Measurements from ENCODE around the gene GCNT1.

Gene GCNT1

GRCh38 chr9:76464706-76465105 is 5.7 kb downstream of the GCNT1 start:
- peaks cover 10% of the 10 kb centered on the region for H3K27me3 ChIP-seq (ENCODE audit: insufficient read depth, low read length, poor library complexity)
- H3K79me2 ChIP-seq (ENCODE audit: insufficient read depth, low read length): no peaks in the 10 kb centered on the region
- no peaks in the 10 kb centered on the region for H3K9me3 ChIP-seq (ENCODE audit: insufficient read depth, low read length, severe bottlenecking)
- H4K20me1 ChIP-seq (ENCODE audit: insufficient read depth, low read length): no peaks in the 10 kb centered on the region
- H3K27ac ChIP-seq (ENCODE audit: low read length): no peak overlapping the region
- H2AFZ ChIP-seq (ENCODE audit: low read depth, low read length): no peak overlapping the region
- H3K4me2 ChIP-seq (ENCODE audit: insufficient read depth, low read length): no peak overlapping the region
- TF ChIP-seq, protein P1, sequence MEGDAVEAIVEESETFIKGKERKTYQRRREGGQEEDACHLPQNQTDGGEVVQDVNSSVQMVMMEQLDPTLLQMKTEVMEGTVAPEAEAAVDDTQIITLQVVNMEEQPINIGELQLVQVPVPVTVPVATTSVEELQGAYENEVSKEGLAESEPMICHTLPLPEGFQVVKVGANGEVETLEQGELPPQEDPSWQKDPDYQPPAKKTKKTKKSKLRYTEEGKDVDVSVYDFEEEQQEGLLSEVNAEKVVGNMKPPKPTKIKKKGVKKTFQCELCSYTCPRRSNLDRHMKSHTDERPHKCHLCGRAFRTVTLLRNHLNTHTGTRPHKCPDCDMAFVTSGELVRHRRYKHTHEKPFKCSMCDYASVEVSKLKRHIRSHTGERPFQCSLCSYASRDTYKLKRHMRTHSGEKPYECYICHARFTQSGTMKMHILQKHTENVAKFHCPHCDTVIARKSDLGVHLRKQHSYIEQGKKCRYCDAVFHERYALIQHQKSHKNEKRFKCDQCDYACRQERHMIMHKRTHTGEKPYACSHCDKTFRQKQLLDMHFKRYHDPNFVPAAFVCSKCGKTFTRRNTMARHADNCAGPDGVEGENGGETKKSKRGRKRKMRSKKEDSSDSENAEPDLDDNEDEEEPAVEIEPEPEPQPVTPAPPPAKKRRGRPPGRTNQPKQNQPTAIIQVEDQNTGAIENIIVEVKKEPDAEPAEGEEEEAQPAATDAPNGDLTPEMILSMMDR (IDR thresholded peaks at IDR 0.05; ENCODE audit: borderline replicate concordance, extremely low read depth, low read length, poor library complexity, severe bottlenecking): no peak
- no peak for TF ChIP-seq EZH2 (IDR thresholded peaks at IDR 0.05; ENCODE audit: borderline replicate concordance, low read depth, low read length, severe bottlenecking)
- H3K4me1 ChIP-seq (ENCODE audit: insufficient read depth, low read length): peaks cover 5% of the 10 kb centered on the region
- DNase-seq (no peak), ATAC-seq (ENCODE audit: insufficient read depth, low read depth) (no peak)
- H3K9ac ChIP-seq (ENCODE audit: low read depth, low read length): no peak overlapping the region
- no peak overlapping the region for H3K4me3 ChIP-seq (ENCODE audit: low read depth in 1 of 2, low read length in 2 of 2)
- no peaks in the 10 kb centered on the region for H3K36me3 ChIP-seq (ENCODE audit: insufficient read depth, low read length)

DNA sequence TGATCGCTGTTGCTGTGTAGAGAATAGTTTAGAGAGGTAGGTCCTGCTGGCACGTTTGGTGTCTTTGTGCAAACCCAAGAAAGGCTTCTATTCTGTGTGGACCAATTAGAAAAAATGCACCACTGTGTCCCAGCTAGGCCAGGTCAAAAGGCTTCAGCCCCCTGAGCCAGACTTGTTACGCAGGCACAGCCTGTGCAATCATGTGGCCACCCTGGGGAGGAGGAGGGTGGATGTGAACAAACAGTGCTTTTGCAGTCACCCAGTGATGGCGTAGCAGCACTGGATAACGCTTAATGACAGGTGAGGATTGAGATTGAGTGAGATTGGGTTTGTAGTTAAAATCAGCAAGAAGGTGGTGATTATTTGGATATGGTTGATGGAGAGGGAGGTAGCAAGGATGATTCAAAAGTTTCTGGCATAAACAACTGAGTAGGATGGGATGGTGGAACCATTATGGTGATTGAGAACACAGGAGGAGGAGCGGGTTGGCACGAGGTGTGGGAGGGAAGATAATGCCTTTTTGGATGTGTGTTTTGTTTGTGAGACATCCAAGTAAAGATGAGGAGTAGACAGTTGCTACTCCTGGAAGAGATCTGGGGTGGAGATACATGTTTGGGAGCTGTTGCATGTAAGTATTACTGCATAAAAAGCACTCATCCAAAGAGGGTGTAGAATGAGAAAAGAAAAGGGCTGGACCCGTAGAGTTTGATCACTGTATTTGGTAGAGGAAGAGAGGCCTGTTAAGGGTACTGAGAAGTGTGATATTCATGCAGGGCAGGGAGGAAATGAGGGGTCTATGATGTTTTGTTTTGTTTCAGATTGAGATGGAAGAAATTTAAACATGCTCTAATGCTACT is 6.7 kb downstream of the GCNT1 start:
- Histone ChIP-seq H3K9me3 (ENCODE audit: insufficient read depth, low read length, severe bottlenecking) (no peaks in the 10 kb centered on the region), H3K4me2 (ENCODE audit: insufficient read depth, low read length) (no peak overlapping the region), H4K20me1 (ENCODE audit: insufficient read depth, low read length) (no peaks in the 10 kb centered on the region), H2AFZ (ENCODE audit: low read depth, low read length) (no peak overlapping the region), H3K27ac (ENCODE audit: low read length) (no peak overlapping the region), H3K27me3 (ENCODE audit: insufficient read depth, low read length, poor library complexity) (peaks cover 3% of the 10 kb centered on the region), H3K79me2 (ENCODE audit: insufficient read depth, low read length) (no peaks in the 10 kb centered on the region), H3K4me1 (ENCODE audit: insufficient read depth, low read length) (no peaks in the 10 kb centered on the region), H3K4me3 (ENCODE audit: low read depth in 1 of 2, low read length in 2 of 2) (no peak overlapping the region), H3K36me3 (ENCODE audit: insufficient read depth, low read length) (no peaks in the 10 kb centered on the region), H3K9ac (ENCODE audit: low read depth, low read length) (no peak overlapping the region)
- DNase-seq: no peak
- no peak for ATAC-seq (ENCODE audit: insufficient read depth, low read depth)
- no peak for TF ChIP-seq EZH2 (IDR thresholded peaks at IDR 0.05; ENCODE audit: borderline replicate concordance, low read depth, low read length, severe bottlenecking)
- TF ChIP-seq, protein P1 (IDR thresholded peaks at IDR 0.05; ENCODE audit: borderline replicate concordance, extremely low read depth, low read length, poor library complexity, severe bottlenecking): no peak

- H3K4me1 ChIP-seq (ENCODE audit: insufficient read depth, low read length): no peaks in the 10 kb centered on the region
- TF ChIP-seq, protein P1 (IDR thresholded peaks at IDR 0.05; ENCODE audit: borderline replicate concordance, extremely low read depth, low read length, poor library complexity, severe bottlenecking): no peak
- no peak for TF ChIP-seq EZH2 (IDR thresholded peaks at IDR 0.05; ENCODE audit: borderline replicate concordance, low read depth, low read length, severe bottlenecking)
- no peak for DNase-seq
- ATAC-seq (ENCODE audit: insufficient read depth, low read depth): no peak
- no peak overlapping the region for H3K9ac ChIP-seq (ENCODE audit: low read depth, low read length)
- no peak overlapping the region for H3K4me3 ChIP-seq (ENCODE audit: low read depth in 1 of 2, low read length in 2 of 2)
- H3K9me3 ChIP-seq (ENCODE audit: insufficient read depth, low read length, severe bottlenecking): no peaks in the 10 kb centered on the region
- no peak overlapping the region for H2AFZ ChIP-seq (ENCODE audit: low read depth, low read length)
- H3K27ac ChIP-seq (ENCODE audit: low read length): no peak overlapping the region
- H3K27me3 ChIP-seq (ENCODE audit: insufficient read depth, low read length, poor library complexity): peaks cover 3% of the 10 kb centered on the region
- no peaks in the 10 kb centered on the region for H3K79me2 ChIP-seq (ENCODE audit: insufficient read depth, low read length)
- no peaks in the 10 kb centered on the region for H3K36me3 ChIP-seq (ENCODE audit: insufficient read depth, low read length)
- no peaks in the 10 kb centered on the region for H4K20me1 ChIP-seq (ENCODE audit: insufficient read depth, low read length)
- no peak overlapping the region for H3K4me2 ChIP-seq (ENCODE audit: insufficient read depth, low read length)
Measured at GRCh38 chr9:76466299-76466605, 7.3 kb downstream of the GCNT1 start.
